Neutrophil (primary cell): ENCODE results near the gene SEC23A.
"Not testable (repeated sequence)": the region's sequence is repeated elsewhere in the genome, so short reads cannot be mapped to it uniquely, and the experiment has no call there.

ENCODE experiments used
- H3K27ac ChIP-seq: fragments of 200-600 bp; sonication (generic); 2 replicates; pipeline ENCODE4 v1.5.1; 2016; ENCODE audit warnings: mild to moderate bottlenecking, moderate library complexity
- H3K27me3 ChIP-seq: fragments of 200-600 bp; sonication (generic); 2 replicates; pipeline ENCODE4 v1.6.0; 2016; ENCODE audit warnings: mild to moderate bottlenecking
- H3K36me3 ChIP-seq: fragments of 200-600 bp; sonication (generic); 2 replicates; pipeline ENCODE4 v1.5.1; 2017
- H3K4me1 ChIP-seq, 2 experiments: fragments of 200-600 bp in 1 of 2; sonication (generic) in 1 of 2; 1 replicate in 1 of 2; 2 replicates in 1 of 2; pipeline versions ENCODE4 v1.5.1 to v1.6.1; 2013 to 2016; ENCODE audit warnings: low read depth in 1 of 2, low read length in 1 of 2, mild to moderate bottlenecking in 1 of 2, moderate library complexity in 1 of 2; ENCODE audit not compliant: control insufficient read depth in 1 of 2, insufficient read depth in 1 of 2
- H3K4me3 ChIP-seq, 2 experiments: fragments of 200-600 bp in 1 of 2; sonication (generic) in 1 of 2; 1 replicate in 1 of 2; 2 replicates in 1 of 2; pipeline ENCODE4 v1.5.1; 2013 to 2016; ENCODE audit warnings: low read depth in 1 of 2, low read length in 1 of 2, mild to moderate bottlenecking in 1 of 2, moderate library complexity in 1 of 2
- H3K9me3 ChIP-seq: fragments of 200-600 bp; sonication (generic); 2 replicates; pipeline ENCODE4 v1.5.1; 2016
- CTCF ChIP-seq: fragments of 200-600 bp; sonication (generic); IDR thresholded peaks from 2 replicates; pipeline ENCODE4 v1.5.1; 2016; ENCODE audit warnings: antibody characterized with exemption

The SEC23A gene

DNA sequence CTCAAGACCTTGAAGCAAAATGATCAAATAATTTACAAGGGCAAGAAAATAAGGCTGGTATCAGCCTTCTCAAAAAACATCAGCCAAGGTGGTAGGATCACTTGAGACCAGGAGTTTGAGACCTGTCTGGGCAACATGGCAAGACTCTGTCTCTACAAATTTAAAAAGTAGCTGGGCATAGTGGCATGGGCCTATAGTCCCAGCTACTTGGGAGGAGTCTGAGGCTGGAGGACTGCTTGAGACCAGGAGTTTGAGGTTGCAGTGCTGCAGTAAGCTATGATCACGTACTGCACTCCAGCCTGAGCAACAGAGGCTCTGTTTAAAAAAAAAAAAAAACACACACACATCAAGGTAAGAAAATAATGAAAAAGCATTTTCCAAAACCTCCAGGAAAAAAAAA, 22.1 kb downstream of the SEC23A start:
- TF ChIP-seq CTCF: no peak
- peaks cover 67% of the 10 kb centered on the region for H3K36me3 ChIP-seq
- H3K27ac ChIP-seq: no peak overlapping the region

GRCh38 chr14:39071096-39071495, 31.9 kb downstream of the SEC23A start:
- Histone ChIP-seq H3K9me3 (no peaks in the 10 kb centered on the region), H3K4me1 (no peaks in the 10 kb centered on the region), H3K36me3 (peaks cover 76% of the 10 kb centered on the region), H3K27me3 (no peaks in the 10 kb centered on the region), H3K27ac (no peak overlapping the region), H3K4me3 (no peak overlapping the region)
- TF ChIP-seq CTCF: no peak

More for the DNA sequence above, 22.1 kb downstream of the SEC23A start:
- Histone ChIP-seq H3K4me3 (no peak overlapping the region), H3K9me3 (no peaks in the 10 kb centered on the region), H3K27me3 (no peaks in the 10 kb centered on the region), H3K4me1 (no peaks in the 10 kb centered on the region)

DNA sequence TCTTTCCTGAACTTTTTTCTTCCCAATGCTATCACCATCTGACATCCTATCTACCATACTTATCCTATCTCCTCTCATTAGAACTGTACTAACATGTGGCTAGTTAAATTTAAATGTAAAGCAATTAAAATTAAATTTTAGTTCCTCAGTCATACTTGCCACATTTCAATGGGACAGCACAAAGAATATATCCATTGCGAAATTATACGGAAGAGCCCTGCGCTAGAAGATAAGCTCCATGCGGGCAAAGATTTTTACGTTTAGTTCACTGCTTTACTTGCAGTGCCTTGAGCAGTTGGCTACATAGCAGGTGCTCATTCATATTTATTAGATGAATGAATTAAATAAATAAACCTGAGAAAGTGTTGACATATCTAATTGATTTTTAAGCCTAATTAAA, 33.1 kb downstream of the SEC23A start:
- Histone ChIP-seq H3K9me3 (no peaks in the 10 kb centered on the region), H3K27ac (no peak overlapping the region), H3K27me3 (no peaks in the 10 kb centered on the region), H3K4me3 (no peak overlapping the region), H3K4me1 (no peaks in the 10 kb centered on the region), H3K36me3 (peaks cover 76% of the 10 kb centered on the region)
- TF ChIP-seq CTCF: no peak

DNA sequence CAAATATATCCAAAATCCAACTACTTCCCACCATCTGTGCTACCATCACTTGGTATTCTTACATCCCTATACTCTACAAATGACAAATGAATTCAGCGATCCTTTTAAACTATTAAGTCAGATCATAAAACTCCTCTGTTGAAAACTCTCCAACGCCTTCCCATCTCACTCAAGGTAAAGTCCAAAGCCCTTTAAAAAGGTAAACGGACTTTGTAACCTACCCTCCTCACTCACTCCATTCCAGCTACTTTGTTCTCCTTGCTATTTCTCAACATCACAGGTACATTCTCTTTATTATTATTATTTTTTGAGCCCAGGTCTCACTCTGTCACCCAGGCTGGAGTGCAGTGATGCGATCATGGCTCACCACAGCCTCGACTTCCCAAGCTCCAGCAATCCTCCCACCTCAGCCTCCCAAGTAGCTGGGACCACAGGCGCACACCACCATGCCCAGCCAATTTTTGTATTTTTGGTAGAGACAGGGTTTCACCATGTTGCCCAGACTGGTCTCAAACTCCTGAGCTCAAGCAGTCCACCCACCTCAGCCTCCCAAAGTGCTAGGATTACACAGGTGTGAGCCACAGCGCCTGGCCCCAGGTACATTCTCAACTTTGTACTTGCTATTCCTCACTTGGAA, 33.7 kb downstream of the SEC23A start:
- not testable (repeated sequence) for H3K4me3 ChIP-seq, H3K9me3 ChIP-seq, H3K4me1 ChIP-seq, H3K27ac ChIP-seq, H3K27me3 ChIP-seq
- peaks cover 77% of the 10 kb centered on the region for H3K36me3 ChIP-seq

DNA sequence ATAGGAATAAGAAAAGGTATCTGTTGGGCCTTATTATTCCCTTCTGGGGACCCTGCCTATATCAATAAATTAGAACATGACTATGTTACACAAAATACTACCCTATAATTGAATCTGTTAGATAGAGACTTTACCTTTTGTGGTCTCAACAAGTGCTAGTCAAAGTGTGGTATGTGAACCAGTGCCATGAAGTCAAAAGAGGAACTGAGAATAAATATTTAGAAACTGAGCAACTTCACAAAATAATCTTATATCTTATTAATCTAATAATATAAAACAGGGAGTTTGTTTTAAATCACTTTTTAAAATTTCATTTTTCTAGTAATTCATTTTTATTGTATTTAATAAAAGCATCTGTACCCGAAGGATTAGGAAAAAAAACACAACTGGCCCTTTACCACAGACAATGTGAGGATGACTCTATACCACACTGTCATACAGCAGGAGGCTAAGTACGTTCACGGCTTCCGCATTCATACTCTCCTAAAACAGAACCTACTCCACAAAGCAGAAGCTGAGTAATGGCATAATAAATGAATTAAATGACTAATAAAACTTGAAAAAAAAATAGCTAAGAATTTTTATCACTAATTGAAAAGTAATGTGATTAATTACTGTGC, 42.1 kb downstream of the SEC23A start:
- Histone ChIP-seq H3K27me3 (no peaks in the 10 kb centered on the region), H3K9me3 (peaks cover 17% of the 10 kb centered on the region), H3K4me1 (no peaks in the 10 kb centered on the region), H3K4me3 (no peak overlapping the region), H3K36me3 (peaks cover 77% of the 10 kb centered on the region), H3K27ac (no peak overlapping the region)
- TF ChIP-seq CTCF: no peak

DNA sequence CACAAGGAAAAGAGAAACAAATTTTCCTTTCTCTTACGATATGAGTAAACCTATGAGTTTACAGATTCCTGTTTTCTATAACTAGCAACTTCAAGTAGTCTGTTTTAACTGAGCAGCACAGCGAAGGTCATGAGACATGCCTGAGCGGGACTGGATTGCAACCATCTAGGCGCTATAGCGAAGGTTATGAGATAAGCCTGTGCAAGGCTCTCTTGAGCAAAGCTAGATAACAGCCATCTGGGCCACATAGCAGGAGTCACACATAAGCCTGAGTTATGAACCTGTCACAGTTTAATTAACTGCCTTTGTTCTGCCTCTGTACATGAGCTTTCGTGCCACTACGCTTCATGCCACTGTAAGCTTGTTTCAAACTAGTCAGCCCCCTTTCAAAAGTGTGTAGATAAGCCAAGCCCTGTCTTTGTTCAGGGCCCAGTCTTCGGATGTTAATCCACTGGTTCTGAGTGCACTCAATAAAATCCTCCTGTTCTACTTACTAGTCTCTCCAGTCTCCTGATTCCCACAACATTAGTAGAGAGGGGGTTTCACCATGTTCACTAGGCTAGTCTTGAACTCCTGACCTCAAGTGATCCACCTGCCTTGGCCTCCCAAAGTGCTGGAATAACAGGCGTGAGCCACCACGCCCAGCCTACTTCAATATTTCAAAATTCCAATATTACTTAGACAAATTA, 47.1 kb downstream of the SEC23A start:
- TF ChIP-seq CTCF: no peak
- peaks cover 79% of the 10 kb centered on the region for H3K36me3 ChIP-seq
- H3K9me3 ChIP-seq: peaks cover 32% of the 10 kb centered on the region
- H3K27ac ChIP-seq: no peak overlapping the region
- H3K27me3 ChIP-seq: no peaks in the 10 kb centered on the region
- H3K4me1 ChIP-seq: no peaks in the 10 kb centered on the region
- H3K4me3 ChIP-seq: no peak overlapping the region

DNA sequence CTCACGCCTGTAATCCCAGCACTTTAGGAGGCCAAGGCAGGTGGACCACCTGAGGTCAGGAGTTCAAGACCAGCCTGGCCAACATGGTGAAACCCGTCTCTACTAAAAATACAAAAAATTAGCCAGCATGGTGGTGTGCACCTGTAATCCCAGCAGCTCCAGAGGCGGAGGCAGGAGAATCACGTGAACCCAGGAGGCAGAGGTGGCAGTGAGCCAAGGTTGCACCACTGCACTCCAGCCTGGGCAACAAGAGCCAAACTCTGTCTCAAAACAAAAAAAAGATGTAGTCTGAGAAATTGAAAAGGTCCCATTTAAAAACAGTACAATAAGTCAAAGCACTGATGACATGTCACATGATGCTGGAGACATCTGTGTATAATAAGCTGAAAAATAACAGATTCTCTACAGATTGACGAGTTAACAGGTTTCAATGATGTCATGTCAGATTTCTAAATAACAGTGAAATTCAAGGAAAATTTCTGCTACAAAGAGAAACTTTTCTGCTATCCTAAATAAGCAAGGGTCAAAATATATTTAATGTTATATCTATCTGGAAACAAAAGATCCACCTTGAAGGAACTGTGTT, 50.1 kb downstream of the SEC23A start:
- not testable (repeated sequence) for H3K4me3 ChIP-seq, H3K27me3 ChIP-seq, H3K4me1 ChIP-seq, H3K27ac ChIP-seq
- H3K9me3 ChIP-seq: peaks cover 32% of the 10 kb centered on the region
- H3K36me3 ChIP-seq: peaks cover 75% of the 10 kb centered on the region
